GM21367 (cell line): ENCODE results near the gene COTL1.
"Not testable (repeated sequence)": the region's sequence is repeated elsewhere in the genome, so short reads cannot be mapped to it uniquely, and the experiment has no call there.

Experiments used
- ATAC-seq: cut with Tn5 transposase; IDR thresholded peaks from one replicate; pipeline ENCODE4 v1.9.1; 2021; ENCODE audit not compliant: unreplicated experiment

The COTL1 gene

DNA sequence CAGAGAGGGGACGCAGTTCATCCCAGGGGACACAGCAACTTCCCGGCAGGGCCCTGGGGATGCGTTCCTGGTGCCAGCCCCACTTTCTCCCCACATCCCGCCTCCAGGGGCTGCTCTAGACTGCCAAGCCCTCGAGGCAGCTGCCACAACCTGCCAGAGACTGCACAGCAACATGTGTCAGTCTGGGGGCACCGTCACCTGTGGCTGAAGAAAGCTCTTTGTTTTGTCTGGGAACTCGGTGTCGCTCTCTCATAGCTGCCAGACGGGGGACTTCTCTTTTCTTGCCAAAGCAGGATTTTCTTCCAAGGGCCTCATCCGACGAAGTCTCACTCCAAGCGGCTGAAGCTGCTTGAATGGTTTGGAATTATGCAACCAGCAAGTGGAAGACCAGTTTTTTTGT lies 43.7 kb downstream of the COTL1 start:
- no peak for ATAC-seq

- ATAC-seq: no peak
Observed at GRCh38 chr16:84572096-84572495, 45.8 kb downstream of the COTL1 start.

DNA sequence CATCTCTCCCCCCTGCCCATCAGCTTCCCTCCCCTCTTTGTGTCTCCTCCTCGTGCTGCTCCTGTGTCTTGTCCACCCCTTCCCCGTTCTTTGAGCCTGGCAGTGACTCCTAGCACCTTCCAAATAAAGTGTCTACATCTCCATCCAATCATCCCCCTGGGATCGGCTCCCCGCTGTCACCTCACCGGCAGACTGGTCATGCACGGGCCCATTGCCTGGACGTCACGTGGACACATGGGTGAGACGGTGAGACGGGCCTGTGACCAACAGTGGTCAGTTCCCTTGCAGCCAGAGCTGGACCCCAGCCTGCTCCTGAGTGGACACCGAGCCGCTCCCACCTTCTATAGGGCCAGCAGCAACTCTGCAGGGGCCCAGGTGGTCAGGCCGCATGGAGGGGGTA lies 46.4 kb downstream of the COTL1 start:
- ATAC-seq: no peak

GRCh38 chr16:84570739-84571403 lies 47.0 kb downstream of the COTL1 start:
- no peak for ATAC-seq

DNA sequence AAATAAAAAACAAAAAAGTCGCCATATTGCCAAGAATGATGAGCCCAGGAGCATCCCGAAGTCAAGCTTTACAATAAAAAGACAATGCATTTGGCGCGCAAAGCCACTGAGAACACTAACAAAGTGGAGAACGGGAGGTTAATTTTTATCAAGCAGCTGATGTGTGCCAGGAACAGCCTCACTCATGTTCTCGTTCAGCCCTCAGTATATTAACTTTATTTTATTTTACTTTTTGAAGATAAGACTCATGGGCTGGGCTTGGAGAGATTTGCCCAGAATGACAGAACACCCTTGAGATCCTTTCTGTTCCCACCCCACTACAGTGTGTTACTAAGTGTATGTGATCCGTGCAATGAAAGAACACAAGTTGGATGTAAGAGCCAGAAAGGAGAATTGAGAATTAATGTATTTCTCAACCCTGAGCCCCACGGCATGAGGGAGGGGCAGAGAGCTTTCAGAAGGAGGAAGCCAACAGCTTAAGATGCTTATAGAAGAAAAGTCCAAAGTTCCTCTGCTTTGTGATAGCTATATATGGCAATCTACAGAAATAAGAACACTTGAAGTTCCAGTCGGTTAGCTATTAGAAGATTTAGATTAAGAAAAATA lies 48.4 kb downstream of the COTL1 start:
- ATAC-seq: no peak

DNA sequence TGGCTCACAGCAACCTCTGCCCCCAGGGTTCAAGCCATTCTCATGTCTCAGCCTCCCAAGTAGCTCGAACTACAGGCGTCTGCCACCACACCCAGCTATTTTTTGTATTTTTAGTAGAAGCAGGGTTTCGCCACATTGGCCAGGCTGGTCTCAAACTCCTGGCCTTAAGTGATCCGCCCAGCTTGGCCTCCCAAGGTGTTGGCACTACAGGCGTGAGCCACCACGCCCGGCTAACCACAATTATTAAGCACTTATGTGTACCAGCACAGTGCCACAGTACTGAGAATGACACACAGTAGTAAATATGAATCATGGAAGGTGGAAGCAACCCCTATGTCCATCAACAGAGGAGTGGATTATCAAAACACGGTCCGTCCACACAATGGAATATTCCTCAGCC lies 49.8 kb downstream of the COTL1 start:
- ATAC-seq: no peak

DNA sequence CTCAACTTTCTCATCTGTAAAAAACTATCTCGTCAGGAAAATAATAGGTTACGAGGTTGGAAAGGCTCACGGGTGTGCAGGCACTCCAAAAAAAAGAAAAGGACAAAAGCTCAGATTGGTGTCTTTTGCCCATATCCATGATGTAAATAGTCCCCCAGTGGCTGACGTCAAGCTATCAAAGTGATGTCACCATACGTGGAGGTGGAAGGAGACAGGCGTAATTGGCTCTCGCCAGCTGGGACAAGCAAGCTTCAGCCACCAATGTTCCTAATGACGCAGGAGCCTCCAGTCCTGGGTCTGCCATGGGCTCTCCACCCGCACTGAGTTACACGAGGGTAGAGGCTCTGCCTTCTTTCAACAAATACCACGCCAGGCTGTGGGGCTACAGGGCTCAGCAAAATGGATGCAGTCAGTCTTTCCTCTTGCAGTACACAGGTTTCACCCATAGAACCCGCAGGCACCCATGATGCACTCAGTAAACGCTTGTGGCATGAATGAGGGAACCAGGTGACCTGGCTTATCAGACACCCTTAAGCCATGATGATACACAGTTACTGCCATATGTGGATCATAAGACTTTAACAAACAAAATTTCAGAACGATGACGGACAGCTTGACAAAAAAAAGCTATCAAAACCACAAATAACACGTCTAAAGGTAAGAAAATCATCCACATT lies 50.5 kb downstream of the COTL1 start:
- no peak for ATAC-seq

- no peak for ATAC-seq
Observed at GRCh38 chr16:84566545-84567257, 51.2 kb downstream of the COTL1 start.

DNA sequence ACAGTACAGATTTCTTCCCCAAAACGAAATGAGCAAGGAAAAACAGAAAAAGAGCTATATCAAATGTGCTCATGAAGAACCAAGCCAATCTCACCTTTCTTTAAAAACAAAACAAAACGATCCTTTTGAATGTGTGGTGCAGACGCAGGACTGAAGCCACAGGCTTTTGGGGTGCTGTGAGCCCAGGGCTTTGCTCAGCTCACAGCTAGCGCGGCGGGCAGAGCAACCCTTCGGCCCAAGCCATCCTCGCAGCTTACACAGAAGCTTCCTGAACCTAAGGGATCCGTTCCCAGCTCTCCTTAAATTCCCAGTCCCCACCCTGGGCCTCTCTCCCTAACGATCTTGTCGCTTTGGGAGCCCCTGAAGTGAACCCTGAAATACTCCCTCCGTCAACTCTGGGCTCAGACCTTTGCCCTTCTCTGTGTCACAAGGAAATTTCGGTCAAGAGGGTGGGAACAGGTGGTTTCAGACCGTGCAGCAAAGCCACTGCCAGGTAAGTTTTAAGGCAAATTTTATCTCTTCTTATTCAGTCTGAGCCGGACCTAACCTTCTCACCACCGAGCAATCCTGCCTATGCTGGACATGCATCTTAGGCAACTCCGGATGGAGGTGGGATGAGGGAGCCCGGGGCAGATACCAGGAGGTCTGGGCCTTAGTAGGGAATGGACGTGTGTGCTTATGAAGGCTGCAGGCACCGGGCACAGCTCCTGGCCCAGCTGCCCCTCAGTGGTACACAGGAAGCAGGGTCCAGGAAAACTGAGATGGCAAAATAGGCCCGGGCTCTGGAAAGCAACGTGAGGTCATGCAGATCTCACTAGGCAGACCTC lies 52.0 kb downstream of the COTL1 start:
- ATAC-seq: no peak

DNA sequence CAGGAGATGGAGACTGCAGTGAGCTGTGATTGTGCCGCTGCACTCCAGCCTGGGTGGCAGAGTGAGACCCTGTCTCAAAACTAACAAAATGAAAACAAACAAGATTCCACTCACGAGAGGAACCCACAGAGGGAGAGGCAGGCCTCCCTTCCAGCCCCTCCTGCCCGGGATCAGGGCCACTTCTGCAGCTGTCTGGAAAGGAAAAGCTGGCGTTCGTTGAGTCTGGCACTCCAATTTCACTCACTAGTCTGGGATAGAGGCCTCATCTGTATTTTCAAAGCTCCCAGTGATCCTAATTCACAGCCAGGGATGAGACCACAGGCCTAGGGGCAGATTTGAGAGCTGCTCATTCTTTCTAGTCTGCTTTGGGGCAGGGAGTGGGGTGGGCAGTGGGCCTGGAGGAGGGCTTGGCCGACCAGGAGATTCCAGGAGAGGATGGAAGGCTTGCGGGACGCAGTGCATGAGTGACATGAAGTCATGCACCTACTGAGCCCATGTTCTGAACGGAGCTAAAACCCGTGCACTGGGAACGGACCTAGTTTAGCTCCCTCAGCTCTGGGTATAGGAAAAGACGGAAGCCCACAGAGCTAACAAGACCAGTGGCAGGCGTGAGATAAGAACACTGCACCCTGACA lies 54.0 kb downstream of the COTL1 start:
- ATAC-seq: no peak

DNA sequence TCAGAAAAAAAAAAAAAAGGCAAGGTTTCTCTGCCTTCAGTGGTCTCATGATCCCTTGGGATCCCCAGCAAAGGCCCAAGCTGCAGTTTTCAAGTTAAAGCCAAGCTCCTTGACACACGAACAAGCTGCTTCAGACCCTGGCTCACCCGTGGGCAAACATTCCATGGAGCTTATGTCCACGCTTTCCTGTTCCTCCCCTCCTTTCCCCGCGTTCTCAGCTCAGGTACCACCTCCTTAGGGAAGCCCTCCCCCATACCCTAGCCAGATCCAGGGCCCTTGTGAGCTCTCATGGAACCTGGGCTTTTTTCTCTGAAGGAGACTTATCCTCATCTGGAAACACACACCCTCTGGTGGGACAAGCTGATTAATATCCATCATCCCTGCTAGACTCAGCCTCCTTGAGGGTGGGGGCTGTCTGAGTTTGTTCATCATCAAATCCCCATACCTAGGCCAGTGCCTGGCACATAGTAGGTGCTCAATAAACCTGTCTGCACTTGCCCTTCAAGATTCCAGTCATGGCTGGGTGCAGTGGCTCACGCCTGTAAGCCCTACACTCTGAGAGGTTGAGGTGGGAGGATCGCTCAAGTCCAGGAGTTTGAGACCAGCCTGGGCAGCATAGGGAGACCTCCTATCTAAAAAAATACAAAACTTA lies 54.7 kb downstream of the COTL1 start:
- no peak for ATAC-seq

DNA sequence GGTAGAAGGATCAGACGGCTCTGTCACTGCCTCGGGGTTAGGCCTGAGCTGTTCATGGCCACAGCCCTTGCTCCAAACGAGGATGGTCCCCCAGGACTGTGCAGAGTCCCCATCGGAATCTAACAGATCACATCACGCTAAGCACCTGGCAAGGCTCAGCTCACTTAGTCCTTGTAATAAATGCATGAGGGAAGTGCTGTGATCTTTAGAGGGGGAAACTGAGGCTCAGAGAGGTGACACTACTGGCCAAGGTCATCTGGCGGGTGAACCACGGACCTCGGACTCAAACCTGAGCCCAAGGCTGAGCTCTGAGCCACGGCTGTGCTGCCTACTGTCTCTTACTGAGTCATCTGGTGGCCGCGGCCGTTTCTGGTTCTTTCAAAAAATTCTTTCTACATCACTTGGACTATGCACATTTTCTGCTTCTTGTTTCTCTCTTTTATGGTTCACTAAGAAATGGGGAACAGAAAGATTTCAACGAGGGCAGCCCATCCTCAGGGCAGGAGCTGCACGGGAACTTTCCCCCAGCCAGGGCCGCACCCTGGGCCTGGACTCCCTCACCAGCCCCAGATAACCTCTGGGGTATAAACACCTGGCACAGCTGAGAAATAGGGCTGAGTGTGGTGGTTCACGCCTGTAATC lies 55.6 kb downstream of the COTL1 start:
- ATAC-seq: peak; percentile 44

GRCh38 chr16:84561291-84561690 lies 56.6 kb downstream of the COTL1 start:
- no peak for ATAC-seq

- ATAC-seq: no peak
Observed at GRCh38 chr16:84560269-84560668, 57.6 kb downstream of the COTL1 start.

DNA sequence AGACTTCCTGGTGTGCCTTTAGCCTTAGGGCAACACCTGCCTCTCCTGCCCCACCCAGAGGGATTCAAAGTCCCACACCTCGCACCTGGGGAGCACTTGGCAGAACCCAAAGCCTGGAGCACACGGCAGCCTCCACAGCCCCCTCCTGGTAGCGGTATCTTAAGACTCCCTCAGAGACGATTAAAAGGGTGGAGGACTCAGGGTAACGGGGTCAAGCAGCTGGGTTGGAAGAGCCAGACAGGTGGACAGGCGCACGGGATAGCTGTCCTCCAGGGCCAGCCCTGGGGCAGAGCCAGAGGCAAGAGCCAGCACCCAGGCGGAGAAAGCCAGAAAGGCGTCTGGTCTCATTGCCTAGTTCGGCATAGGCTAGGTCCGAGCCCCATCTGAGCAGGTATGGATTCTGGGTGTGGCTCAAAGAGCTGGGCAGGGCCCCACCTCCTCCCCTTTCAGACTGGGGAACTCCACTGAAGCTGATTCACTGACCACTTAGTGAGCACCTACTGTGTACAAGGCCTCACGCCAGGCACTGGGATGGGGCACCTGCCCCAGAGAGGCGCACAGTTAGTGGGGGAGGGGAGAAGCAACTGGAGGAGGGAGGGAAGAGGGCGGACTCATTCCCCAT lies 58.5 kb downstream of the COTL1 start:
- ATAC-seq: no peak

DNA sequence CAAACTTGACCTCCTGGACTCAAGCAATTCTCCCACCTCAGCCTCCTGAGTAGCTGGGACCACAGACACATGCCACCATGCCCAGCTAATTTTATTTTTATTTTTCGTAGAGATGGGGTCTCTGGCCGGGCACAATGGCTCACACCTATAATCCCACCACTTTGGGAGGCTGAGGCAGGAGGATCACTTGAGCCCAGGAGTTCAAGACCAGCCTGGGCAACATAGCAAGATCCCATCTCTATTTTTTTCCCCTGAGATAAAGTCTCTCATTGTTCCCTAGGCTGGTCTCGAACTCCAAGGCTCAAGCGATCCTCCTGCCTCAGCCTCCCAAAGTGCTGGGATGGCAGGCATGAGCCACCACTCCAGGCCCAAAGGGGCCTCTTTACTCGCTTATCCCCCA lies 59.0 kb downstream of the COTL1 start:
- not testable (repeated sequence) for ATAC-seq

- ATAC-seq: no peak
Observed at GRCh38 chr16:84557504-84557903, 60.4 kb downstream of the COTL1 start.

DNA sequence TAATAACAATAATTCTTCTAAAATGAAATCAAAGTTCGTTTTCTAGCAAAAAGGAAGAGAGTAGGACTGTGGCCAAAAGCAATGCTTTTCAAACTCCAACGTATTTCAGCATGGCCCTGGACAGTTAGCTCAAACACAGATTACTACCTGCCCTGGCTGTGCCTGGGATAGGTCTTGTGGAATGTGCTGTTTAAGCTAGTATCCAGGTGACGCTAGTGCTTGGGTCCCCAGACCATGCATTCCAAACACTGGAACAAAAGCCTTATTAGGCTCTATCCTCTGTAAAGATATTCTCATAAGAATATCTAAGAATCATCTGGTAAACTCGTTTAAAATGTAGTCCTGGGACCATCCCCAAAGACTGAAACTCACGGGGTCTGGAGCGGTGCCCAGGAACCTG lies 60.8 kb downstream of the COTL1 start:
- ATAC-seq: no peak
